ENCODE data around the gene MTG2. TPM values are rescaled to one million over a fixed set of nuclear protein-coding genes. Genes with fewer than 3 reads are reported as not detected.

The MTG2 gene
- total and polyA plus RNA-seq, 2 of the 13 experiments (the other 11 are each of a cell fraction or from before 2014, with no cell fraction given) = 20.4 to 37.8 TPM

DNA sequence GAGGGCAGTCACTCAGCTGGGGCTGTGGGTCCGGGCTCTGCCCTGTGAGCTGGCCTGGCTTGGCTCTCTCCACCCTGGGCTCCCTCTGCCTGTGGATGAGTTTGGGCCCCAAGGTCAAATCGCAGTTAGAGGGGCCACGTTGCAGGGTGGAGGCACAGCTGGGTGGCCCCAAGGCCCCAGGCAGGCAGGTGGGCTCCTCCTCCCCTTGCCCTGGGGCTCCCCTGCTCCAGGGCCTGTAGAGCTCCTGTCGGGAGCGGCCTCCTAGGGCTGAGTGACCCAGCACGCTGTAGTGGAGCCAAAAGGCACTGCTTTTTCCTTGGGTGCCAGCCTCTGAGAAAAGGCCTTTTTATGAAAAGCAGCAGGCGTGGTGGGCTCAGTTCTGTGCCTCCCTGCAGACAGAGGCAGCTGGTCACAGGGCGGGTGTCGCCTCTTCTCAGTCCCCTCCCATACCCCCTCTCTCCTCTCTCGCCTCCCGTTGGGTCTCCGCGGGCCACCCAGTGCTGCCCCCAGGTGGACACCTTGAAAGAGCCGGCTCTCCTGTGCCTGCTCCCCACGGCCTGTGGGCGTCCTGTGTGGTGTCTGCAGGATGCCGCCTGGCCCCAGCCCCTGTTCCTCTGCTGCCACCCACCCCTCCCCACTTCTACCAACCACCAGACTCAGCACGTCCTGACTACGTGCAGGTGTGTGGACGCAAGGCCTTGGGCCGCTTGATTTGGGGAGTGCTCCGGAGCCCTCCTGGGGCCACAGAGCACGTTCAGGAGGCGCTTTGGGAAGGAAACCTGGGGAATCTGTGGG, 26.0 kb upstream of the MTG2 start (continued):
- TF ChIP-seq, protein P1, sequence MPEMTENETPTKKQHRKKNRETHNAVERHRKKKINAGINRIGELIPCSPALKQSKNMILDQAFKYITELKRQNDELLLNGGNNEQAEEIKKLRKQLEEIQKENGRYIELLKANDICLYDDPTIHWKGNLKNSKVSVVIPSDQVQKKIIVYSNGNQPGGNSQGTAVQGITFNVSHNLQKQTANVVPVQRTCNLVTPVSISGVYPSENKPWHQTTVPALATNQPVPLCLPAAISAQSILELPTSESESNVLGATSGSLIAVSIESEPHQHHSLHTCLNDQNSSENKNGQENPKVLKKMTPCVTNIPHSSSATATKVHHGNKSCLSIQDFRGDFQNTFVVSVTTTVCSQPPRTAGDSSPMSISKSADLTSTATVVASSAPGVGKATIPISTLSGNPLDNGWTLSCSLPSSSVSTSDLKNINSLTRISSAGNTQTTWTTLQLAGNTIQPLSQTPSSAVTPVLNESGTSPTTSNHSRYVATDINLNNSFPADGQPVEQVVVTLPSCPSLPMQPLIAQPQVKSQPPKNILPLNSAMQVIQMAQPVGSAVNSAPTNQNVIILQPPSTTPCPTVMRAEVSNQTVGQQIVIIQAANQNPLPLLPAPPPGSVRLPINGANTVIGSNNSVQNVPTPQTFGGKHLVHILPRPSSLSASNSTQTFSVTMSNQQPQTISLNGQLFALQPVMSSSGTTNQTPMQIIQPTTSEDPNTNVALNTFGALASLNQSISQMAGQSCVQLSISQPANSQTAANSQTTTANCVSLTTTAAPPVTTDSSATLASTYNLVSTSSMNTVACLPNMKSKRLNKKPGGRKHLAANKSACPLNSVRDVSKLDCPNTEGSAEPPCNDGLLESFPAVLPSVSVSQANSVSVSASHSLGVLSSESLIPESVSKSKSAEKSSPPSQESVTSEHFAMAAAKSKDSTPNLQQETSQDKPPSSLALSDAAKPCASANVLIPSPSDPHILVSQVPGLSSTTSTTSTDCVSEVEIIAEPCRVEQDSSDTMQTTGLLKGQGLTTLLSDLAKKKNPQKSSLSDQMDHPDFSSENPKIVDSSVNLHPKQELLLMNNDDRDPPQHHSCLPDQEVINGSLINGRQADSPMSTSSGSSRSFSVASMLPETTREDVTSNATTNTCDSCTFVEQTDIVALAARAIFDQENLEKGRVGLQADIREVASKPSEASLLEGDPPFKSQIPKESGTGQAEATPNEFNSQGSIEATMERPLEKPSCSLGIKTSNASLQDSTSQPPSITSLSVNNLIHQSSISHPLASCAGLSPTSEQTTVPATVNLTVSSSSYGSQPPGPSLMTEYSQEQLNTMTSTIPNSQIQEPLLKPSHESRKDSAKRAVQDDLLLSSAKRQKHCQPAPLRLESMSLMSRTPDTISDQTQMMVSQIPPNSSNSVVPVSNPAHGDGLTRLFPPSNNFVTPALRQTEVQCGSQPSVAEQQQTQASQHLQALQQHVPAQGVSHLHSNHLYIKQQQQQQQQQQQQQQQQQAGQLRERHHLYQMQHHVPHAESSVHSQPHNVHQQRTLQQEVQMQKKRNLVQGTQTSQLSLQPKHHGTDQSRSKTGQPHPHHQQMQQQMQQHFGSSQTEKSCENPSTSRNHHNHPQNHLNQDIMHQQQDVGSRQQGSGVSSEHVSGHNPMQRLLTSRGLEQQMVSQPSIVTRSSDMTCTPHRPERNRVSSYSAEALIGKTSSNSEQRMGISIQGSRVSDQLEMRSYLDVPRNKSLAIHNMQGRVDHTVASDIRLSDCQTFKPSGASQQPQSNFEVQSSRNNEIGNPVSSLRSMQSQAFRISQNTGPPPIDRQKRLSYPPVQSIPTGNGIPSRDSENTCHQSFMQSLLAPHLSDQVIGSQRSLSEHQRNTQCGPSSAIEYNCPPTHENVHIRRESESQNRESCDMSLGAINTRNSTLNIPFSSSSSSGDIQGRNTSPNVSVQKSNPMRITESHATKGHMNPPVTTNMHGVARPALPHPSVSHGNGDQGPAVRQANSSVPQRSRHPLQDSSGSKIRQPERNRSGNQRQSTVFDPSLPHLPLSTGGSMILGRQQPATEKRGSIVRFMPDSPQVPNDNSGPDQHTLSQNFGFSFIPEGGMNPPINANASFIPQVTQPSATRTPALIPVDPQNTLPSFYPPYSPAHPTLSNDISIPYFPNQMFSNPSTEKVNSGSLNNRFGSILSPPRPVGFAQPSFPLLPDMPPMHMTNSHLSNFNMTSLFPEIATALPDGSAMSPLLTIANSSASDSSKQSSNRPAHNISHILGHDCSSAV (CRISPR knock-in tag; IDR thresholded peaks at IDR 0.05; ENCODE audit: borderline replicate concordance) = no peak
- no peak for TF ChIP-seq RBAK (CRISPR knock-in tag; IDR thresholded peaks at IDR 0.05)
- TF ChIP-seq GPN1 (CRISPR knock-in tag; IDR thresholded peaks at IDR 0.05; ENCODE audit: borderline replicate concordance) = 0 out of 2 replicates have a peak, but pooled peaks have one; percentile 26
- TF ChIP-seq AGO2 (optimal IDR thresholded peaks at IDR 0.05; ENCODE audit: low read depth, low read length) = peak; percentile 35
- TF ChIP-seq, protein P2, sequence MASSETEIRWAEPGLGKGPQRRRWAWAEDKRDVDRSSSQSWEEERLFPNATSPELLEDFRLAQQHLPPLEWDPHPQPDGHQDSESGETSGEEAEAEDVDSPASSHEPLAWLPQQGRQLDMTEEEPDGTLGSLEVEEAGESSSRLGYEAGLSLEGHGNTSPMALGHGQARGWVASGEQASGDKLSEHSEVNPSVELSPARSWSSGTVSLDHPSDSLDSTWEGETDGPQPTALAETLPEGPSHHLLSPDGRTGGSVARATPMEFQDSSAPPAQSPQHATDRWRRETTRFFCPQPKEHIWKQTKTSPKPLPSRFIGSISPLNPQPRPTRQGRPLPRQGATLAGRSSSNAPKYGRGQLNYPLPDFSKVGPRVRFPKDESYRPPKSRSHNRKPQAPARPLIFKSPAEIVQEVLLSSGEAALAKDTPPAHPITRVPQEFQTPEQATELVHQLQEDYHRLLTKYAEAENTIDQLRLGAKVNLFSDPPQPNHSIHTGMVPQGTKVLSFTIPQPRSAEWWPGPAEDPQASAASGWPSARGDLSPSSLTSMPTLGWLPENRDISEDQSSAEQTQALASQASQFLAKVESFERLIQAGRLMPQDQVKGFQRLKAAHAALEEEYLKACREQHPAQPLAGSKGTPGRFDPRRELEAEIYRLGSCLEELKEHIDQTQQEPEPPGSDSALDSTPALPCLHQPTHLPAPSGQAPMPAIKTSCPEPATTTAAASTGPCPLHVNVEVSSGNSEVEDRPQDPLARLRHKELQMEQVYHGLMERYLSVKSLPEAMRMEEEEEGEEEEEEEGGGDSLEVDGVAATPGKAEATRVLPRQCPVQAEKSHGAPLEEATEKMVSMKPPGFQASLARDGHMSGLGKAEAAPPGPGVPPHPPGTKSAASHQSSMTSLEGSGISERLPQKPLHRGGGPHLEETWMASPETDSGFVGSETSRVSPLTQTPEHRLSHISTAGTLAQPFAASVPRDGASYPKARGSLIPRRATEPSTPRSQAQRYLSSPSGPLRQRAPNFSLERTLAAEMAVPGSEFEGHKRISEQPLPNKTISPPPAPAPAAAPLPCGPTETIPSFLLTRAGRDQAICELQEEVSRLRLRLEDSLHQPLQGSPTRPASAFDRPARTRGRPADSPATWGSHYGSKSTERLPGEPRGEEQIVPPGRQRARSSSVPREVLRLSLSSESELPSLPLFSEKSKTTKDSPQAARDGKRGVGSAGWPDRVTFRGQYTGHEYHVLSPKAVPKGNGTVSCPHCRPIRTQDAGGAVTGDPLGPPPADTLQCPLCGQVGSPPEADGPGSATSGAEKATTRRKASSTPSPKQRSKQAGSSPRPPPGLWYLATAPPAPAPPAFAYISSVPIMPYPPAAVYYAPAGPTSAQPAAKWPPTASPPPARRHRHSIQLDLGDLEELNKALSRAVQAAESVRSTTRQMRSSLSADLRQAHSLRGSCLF (CRISPR knock-in tag; IDR thresholded peaks at IDR 0.05; ENCODE audit: borderline replicate concordance) = no peak
- TF ChIP-seq, protein P3, sequence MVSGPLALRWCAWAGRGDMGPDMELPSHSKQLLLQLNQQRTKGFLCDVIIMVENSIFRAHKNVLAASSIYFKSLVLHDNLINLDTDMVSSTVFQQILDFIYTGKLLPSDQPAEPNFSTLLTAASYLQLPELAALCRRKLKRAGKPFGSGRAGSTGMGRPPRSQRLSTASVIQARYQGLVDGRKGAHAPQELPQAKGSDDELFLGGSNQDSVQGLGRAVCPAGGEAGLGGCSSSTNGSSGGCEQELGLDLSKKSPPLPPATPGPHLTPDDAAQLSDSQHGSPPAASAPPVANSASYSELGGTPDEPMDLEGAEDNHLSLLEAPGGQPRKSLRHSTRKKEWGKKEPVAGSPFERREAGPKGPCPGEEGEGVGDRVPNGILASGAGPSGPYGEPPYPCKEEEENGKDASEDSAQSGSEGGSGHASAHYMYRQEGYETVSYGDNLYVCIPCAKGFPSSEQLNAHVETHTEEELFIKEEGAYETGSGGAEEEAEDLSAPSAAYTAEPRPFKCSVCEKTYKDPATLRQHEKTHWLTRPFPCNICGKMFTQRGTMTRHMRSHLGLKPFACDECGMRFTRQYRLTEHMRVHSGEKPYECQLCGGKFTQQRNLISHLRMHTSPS (CRISPR knock-in tag; IDR thresholded peaks at IDR 0.05; ENCODE audit: low read depth) = peak; percentile 48; the same call in 1 of the 2 replicates
- TF ChIP-seq, protein P4, sequence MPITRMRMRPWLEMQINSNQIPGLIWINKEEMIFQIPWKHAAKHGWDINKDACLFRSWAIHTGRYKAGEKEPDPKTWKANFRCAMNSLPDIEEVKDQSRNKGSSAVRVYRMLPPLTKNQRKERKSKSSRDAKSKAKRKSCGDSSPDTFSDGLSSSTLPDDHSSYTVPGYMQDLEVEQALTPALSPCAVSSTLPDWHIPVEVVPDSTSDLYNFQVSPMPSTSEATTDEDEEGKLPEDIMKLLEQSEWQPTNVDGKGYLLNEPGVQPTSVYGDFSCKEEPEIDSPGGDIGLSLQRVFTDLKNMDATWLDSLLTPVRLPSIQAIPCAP (CRISPR knock-in tag; IDR thresholded peaks at IDR 0.05; ENCODE audit: low read depth) = no peak
- TF ChIP-seq FOXA1 (IDR thresholded peaks at IDR 0.05) = no peak
- 0 out of 2 replicates have a peak, but pooled peaks have one; percentile 8 for TF ChIP-seq FOXA1 (CRISPR knock-in tag; IDR thresholded peaks at IDR 0.05)
- peak; percentile 59; the same call in 1 of the 2 replicates for TF ChIP-seq ZNF563 (CRISPR knock-in tag; IDR thresholded peaks at IDR 0.05)
- peak; percentile 60; the same call in 1 of the 2 replicates for TF ChIP-seq ZNF772 (CRISPR knock-in tag; IDR thresholded peaks at IDR 0.05)
- no peak for TF ChIP-seq ZNF878 (CRISPR knock-in tag; IDR thresholded peaks at IDR 0.05)

Data from HepG2 (cell line).